ENCODE results near the gene JMJD1C. TPM values are rescaled to one million over a fixed set of nuclear protein-coding genes. Genes with fewer than 3 reads are reported as not detected.

Gene JMJD1C
- total and polyA plus RNA-seq, 10 of the 15 experiments (the other 5 are each of a cell fraction or from before 2014, with no cell fraction given), result 31.2 to 83.3 (median 49.5) TPM

GRCh38 chr10:63173468-63174232 is 292.1 kb downstream of the JMJD1C start (continued):
- TF ChIP-seq HSF1 (IDR thresholded peaks at IDR 0.05; ENCODE audit: low read depth, low read length) (no peak), MEF2B (IDR thresholded peaks at IDR 0.05; ENCODE audit: partially characterized antibody, poor library complexity, severe bottlenecking) (peak; percentile 58), CREB1 (IDR thresholded peaks at IDR 0.05; ENCODE audit: low read depth) (0 out of 2 replicates have a peak, but pooled peaks have one; percentile 61), IKZF1 (conservative IDR thresholded peaks at IDR 0.05) (peak; percentile 95), MTA2 (IDR thresholded peaks at IDR 0.05; ENCODE audit: low read depth) (peak; percentile 93), JUNB (IDR thresholded peaks at IDR 0.05) (peak; percentile 96)

- no peak for ATAC-seq
- Histone ChIP-seq H3K9ac (ENCODE audit: control insufficient read depth, insufficient read depth, low read length) (no peak overlapping the region), H3K4me2 (ENCODE audit: control insufficient read depth, insufficient read depth) (no peak overlapping the region), H3K4me3 (no peak overlapping the region), H3K27me3 (replicated peaks in 1 of 2; ENCODE audit: control insufficient read depth in 2 of 2, insufficient read depth in 2 of 2, low read length in 1 of 2) (no peaks in the 10 kb centered on the region), H4K20me1 (ENCODE audit: control insufficient read depth, insufficient read depth) (no peaks in the 10 kb centered on the region), H3K36me3 (ENCODE audit: control insufficient read depth in 2 of 2, insufficient read depth in 2 of 2, low read length in 1 of 2) (peaks cover 0 to 28% of the 10 kb centered on the region in 2 experiments), H3K79me2 (ENCODE audit: control insufficient read depth, insufficient read depth, low read length) (no peaks in the 10 kb centered on the region; the same call in 1 of the 2 replicates), H2AFZ (ENCODE audit: control insufficient read depth, low read depth, low read length) (no peak overlapping the region), H3K27ac (ENCODE audit: control insufficient read depth, insufficient read depth) (no peak overlapping the region), H3K9me3 (replicated peaks; ENCODE audit: control insufficient read depth, insufficient read depth, low read length) (no peaks in the 10 kb centered on the region), H3K4me1 (ENCODE audit: control insufficient read depth, insufficient read depth, low read length) (peaks cover 18% of the 10 kb centered on the region)
- no peak for DNase-seq (ENCODE audit: low read depth, low spot score)
- intact Hi-C loops (cut with micrococcal nuclease; ENCODE audit: unreplicated experiment) (no loop called here), in situ Hi-C loops (cut with MboI) (no loop called here)
- no peak for FAIRE-seq
- ChIA-PET CTCF (interaction anchor here (0.6 to 17.6 kb wide), 7 partner anchors 14 to 732 kb away, joined by 3 to 521 read pairs (median 4); no protein-coding TSS in a partner anchor), POLR2A (no interaction called here), RAD21 (ENCODE audit: unreplicated experiment) (interaction anchor here (2.8 to 10.2 kb wide), 2 partner anchors 457 to 548 kb away, joined by 18 to 241 read pairs; no protein-coding TSS in a partner anchor), SMC1A (ENCODE audit: uncharacterized antibody, unreplicated experiment) (interaction anchor here (0.9 to 1.5 kb wide), 5 partner anchors 36 to 549 kb away, joined by 3 to 5 read pairs (median 3); no protein-coding TSS in a partner anchor)
- WGBS (ENCODE audit: insufficient coverage, insufficient replicate concordance, low lambda C conversion rate, missing lambda C conversion rate), result 100% methylated on average over 1 of the region's 1 CpG
- no TSS peak for BruUV-seq (replicated peaks)
- no peak for TF ChIP-seq SRF (IDR thresholded peaks at IDR 0.05; ENCODE audit: low read depth in 2 of 2, low read length in 2 of 2)
- TF ChIP-seq YY1 (IDR thresholded peaks at IDR 0.05; ENCODE audit: low read depth, low read length), result no peak
- no peak for TF ChIP-seq POLR2AphosphoS5 (IDR thresholded peaks at IDR 0.05; ENCODE audit: low read length)
- no peak for TF ChIP-seq TCF7 (IDR thresholded peaks at IDR 0.05; ENCODE audit: borderline replicate concordance)
- no peak for TF ChIP-seq NFYB (IDR thresholded peaks at IDR 0.05; ENCODE audit: insufficient read depth, low read depth, low read length)
- no peak for TF ChIP-seq SP1 (IDR thresholded peaks at IDR 0.05; ENCODE audit: low read depth, low read length)
- TF ChIP-seq MTA3 (IDR thresholded peaks at IDR 0.05; ENCODE audit: borderline replicate concordance, low read length), result no peak
- TF ChIP-seq, protein P1, sequence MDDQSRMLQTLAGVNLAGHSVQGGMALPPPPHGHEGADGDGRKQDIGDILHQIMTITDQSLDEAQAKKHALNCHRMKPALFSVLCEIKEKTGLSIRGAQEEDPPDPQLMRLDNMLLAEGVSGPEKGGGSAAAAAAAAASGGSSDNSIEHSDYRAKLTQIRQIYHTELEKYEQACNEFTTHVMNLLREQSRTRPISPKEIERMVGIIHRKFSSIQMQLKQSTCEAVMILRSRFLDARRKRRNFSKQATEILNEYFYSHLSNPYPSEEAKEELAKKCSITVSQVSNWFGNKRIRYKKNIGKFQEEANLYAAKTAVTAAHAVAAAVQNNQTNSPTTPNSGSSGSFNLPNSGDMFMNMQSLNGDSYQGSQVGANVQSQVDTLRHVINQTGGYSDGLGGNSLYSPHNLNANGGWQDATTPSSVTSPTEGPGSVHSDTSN (IDR thresholded peaks at IDR 0.05; ENCODE audit: insufficient replicate concordance, low read depth, low read length), result no peak
- no peak for TF ChIP-seq HDAC6 (IDR thresholded peaks at IDR 0.05; ENCODE audit: unreplicated experiment)
- TF ChIP-seq IRF5 (IDR thresholded peaks at IDR 0.05; ENCODE audit: borderline replicate concordance), result no peak
- no peak for TF ChIP-seq RBBP5 (conservative IDR thresholded peaks at IDR 0.05)
- no peak for TF ChIP-seq FOXK2 (IDR thresholded peaks at IDR 0.05)
- TF ChIP-seq, protein P2, sequence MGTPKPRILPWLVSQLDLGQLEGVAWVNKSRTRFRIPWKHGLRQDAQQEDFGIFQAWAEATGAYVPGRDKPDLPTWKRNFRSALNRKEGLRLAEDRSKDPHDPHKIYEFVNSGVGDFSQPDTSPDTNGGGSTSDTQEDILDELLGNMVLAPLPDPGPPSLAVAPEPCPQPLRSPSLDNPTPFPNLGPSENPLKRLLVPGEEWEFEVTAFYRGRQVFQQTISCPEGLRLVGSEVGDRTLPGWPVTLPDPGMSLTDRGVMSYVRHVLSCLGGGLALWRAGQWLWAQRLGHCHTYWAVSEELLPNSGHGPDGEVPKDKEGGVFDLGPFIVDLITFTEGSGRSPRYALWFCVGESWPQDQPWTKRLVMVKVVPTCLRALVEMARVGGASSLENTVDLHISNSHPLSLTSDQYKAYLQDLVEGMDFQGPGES (IDR thresholded peaks at IDR 0.05), result no peak
Observed at GRCh38 chr10:63171926-63172325, 293.9 kb downstream of the JMJD1C start.

Data from GM12878 (cell line).